Muscle of leg (tissue), 11 donors: ENCODE results near the gene CPNE4. TPM values are rescaled to one million over a fixed set of nuclear protein-coding genes. Genes with fewer than 3 reads are reported as not detected.

Experiments used
- DNase-seq: peaks from one replicate; pipeline ENCODE4 v3.0.0; 2013
- H3K27ac ChIP-seq: one replicate; pipeline ENCODE4 v1.5.1; 2013; ENCODE audit warnings: mild to moderate bottlenecking, low read length, control low read depth
- H3K27me3 ChIP-seq: one replicate; pipeline ENCODE4 v1.6.1; 2013; ENCODE audit warnings: low read length; ENCODE audit not compliant: control insufficient read depth, insufficient read depth
- H3K36me3 ChIP-seq: one replicate; pipeline ENCODE4 v1.6.1; 2013; ENCODE audit warnings: low read length; ENCODE audit not compliant: control insufficient read depth, insufficient read depth
- H3K4me1 ChIP-seq: one replicate; pipeline ENCODE4 v1.6.1; 2013; ENCODE audit warnings: low read length; ENCODE audit not compliant: control insufficient read depth, insufficient read depth
- H3K4me3 ChIP-seq: one replicate; pipeline ENCODE4 v1.5.1; 2013; ENCODE audit warnings: low read length, control low read depth
- H3K9me3 ChIP-seq: replicated peaks from 2 replicates; pipeline ENCODE4 v1.6.1; 2013; ENCODE audit warnings: low read depth, low read length; ENCODE audit not compliant: control insufficient read depth
- whole genome bisulfite sequencing: methylation state at CpG from one replicate; pipeline ENCODE4 v1.1.5; 2013; ENCODE audit warnings: missing lambda C conversion rate; ENCODE audit not compliant: insufficient coverage; 5-methylcytosine and 5-hydroxymethylcytosine counted together
- polyA plus RNA-seq, 8 donors: library from polyadenylated mRNA; unstranded; fragments of 120-200 nt; gene quantifications; one replicate each; pipeline versions ENCODE4 v1.2.1 to v1.2.3, GENCODE V29; 2013; ENCODE audit warnings: inconsistent platforms in 1 of 8, low replicate concordance in 1 of 8; ENCODE audit not compliant: insufficient read length in 8 of 8, insufficient read depth in 1 of 8
- total RNA-seq: library from RNA; stranded (reverse); fragments of 120-200 nt; gene quantifications from one replicate; pipeline ENCODE4 v1.2.4, GENCODE V29; 2013

The CPNE4 gene
- total and polyA plus RNA-seq, 9 donors = 0.07 to 0.31 (median 0.09) TPM; not detected in 2

DNA sequence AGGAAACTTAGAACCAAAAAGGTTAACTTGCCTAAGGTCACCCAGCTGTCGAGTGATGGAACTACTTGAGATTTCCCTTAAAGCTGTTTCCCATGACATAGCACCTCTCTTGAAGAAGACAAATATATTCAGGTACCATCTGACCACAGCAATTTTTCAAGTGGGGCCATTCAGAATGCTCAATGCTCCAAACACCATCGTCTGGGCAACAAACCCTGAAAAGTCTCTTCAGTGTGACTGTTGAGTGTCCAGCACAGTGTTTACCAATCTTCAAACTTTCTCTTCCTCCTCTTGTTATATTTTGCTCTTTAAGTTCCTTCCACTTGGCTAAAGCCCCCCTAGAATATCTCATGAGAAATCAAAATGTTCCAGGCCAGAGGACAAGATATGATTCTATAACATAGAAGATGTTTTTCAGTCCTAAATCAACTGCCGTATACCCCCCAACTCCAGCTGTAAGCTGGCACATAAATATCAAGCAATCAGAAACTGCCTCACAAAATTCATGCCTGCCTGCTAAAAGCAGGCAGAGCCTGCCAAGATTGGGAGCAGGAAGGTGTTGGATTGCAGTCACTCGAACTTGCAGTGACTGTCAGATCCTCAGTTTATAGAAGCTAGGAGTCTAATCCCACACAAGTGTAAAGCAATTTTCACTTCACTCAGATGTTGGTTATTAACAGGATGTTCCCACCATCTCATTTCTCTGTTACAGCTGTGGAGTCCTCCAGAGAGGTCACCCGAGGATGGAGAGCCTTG is 301.6 kb downstream of the CPNE4 start:
- WGBS = 46% methylated on average over 3 of the region's 5 CpGs
- Histone ChIP-seq H3K4me3 (no peak overlapping the region), H3K27ac (no peak overlapping the region), H3K9me3 (no peaks in the 10 kb centered on the region), H3K36me3 (no peaks in the 10 kb centered on the region), H3K27me3 (no peaks in the 10 kb centered on the region), H3K4me1 (no peaks in the 10 kb centered on the region)
- DNase-seq = no peak

- no peak overlapping the region for H3K27ac ChIP-seq
- no peaks in the 10 kb centered on the region for H3K9me3 ChIP-seq
- H3K36me3 ChIP-seq = no peaks in the 10 kb centered on the region
- H3K4me3 ChIP-seq = no peak overlapping the region
- H3K27me3 ChIP-seq = no peaks in the 10 kb centered on the region
- no CpG with 5 or more reads among the region's 2 CpGs for WGBS
- H3K4me1 ChIP-seq = no peaks in the 10 kb centered on the region
- no peak for DNase-seq
Observed at GRCh38 chr3:131731709-131732108, 303.1 kb downstream of the CPNE4 start.

- H3K36me3 ChIP-seq = no peaks in the 10 kb centered on the region
- no peak overlapping the region for H3K27ac ChIP-seq
- no peaks in the 10 kb centered on the region for H3K27me3 ChIP-seq
- no peaks in the 10 kb centered on the region for H3K9me3 ChIP-seq
- H3K4me3 ChIP-seq = no peak overlapping the region
- WGBS = 63% methylated on average over 1 of the region's 1 CpG
- no peak for DNase-seq
- H3K4me1 ChIP-seq = no peaks in the 10 kb centered on the region
Observed at GRCh38 chr3:131730581-131730980, 304.2 kb downstream of the CPNE4 start.

GRCh38 chr3:131729643-131730017 is 305.2 kb downstream of the CPNE4 start:
- H3K4me3 ChIP-seq = no peak overlapping the region
- H3K27ac ChIP-seq = no peak overlapping the region
- WGBS = no CpG with 5 or more reads among the region's 1 CpG
- no peaks in the 10 kb centered on the region for H3K27me3 ChIP-seq
- no peaks in the 10 kb centered on the region for H3K9me3 ChIP-seq
- no peaks in the 10 kb centered on the region for H3K36me3 ChIP-seq
- no peaks in the 10 kb centered on the region for H3K4me1 ChIP-seq
- DNase-seq = no peak

DNA sequence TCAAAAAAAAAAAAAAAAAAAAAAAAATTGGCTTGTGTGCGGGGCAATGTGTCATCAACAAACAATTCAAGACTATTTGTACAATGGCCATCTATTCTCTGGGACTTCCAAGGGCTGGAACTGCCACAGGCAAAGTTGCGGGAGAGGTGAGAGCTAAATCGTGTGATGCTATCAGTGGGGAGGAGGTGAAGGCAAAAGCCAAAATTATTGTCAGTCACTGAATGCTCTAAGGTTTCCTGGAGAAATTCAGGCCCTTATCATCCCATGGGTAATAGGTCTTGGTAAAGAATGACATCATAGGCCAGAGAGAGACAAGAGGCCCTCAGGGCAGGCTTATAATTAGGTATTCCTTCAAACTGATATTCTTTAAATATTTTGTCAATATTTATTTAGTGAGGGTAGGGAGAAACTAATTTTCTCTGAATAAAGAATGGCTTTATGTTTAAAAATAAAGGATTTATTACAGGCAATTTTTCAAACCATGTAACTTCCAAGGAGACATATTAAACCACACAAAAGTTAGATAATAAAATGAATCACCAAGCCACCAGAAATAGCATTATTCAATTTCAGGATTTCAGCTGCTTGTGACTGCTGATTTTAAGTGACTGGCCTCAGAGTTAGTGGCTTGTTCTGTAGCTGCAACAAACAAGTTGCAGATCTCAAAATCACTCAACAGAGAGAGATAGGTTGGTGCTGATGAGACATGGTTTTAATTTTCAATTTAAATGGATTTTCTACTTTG is 305.7 kb downstream of the CPNE4 start:
- DNase-seq = no peak
- 96% methylated on average over 2 of the region's 3 CpGs for WGBS

DNA sequence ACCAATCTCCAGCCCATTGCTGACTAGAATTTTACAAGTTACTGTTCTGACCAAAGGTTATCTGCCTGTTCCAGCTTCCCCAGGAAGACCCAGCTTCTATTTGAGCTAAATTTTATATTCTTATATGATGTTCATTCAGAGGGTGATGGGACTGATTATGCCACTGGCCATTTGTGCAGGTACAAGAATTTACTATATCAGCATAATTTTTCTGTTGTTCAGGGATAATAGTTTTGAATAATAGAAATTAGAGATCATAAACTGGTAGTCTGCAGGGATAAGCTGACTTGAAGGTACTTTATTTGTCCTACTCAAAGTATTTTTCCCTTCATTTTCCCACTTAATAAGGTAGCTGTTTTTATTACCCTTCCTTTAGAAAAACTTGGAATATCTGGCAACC is 309.4 kb downstream of the CPNE4 start:
- Histone ChIP-seq H3K9me3 (no peaks in the 10 kb centered on the region), H3K27me3 (no peaks in the 10 kb centered on the region), H3K36me3 (no peaks in the 10 kb centered on the region), H3K4me3 (no peak overlapping the region), H3K27ac (no peak overlapping the region), H3K4me1 (no peaks in the 10 kb centered on the region)
- no peak for DNase-seq

More for the DNA sequence above, 305.7 kb downstream of the CPNE4 start:
- H3K36me3 ChIP-seq = no peaks in the 10 kb centered on the region
- no peaks in the 10 kb centered on the region for H3K4me1 ChIP-seq
- H3K27ac ChIP-seq = no peak overlapping the region
- no peaks in the 10 kb centered on the region for H3K9me3 ChIP-seq
- no peaks in the 10 kb centered on the region for H3K27me3 ChIP-seq
- no peak overlapping the region for H3K4me3 ChIP-seq

DNA sequence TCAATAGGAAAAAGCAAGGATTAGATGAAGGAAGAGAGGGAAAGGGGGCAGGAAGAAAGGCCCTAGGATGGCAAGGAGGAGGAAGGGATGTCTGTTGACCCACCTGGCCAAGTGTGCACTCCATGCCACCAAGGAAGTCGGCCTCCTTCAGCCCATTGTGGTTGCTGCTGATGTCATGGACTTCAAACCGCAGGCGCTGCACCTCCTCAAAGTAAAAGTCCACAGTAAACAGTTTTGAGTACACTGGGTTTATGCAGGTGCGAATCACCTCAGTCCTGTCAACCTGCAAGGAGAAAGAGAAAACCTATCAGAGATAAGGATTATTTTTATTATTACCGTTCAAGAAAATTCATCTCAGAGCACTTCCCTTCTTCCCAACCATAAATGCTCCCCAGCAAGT is 311.5 kb downstream of the CPNE4 start:
- H3K36me3 ChIP-seq = no peaks in the 10 kb centered on the region
- DNase-seq = no peak
- no peaks in the 10 kb centered on the region for H3K27me3 ChIP-seq
- no peaks in the 10 kb centered on the region for H3K4me1 ChIP-seq
- WGBS = 43% methylated on average over 1 of the region's 5 CpGs
- no peaks in the 10 kb centered on the region for H3K9me3 ChIP-seq
- no peak overlapping the region for H3K4me3 ChIP-seq
- no peak overlapping the region for H3K27ac ChIP-seq

GRCh38 chr3:131717493-131717892 is 317.3 kb downstream of the CPNE4 start:
- WGBS = 55% methylated on average over 7 of the region's 7 CpGs
- no peaks in the 10 kb centered on the region for H3K27me3 ChIP-seq
- no peak overlapping the region for H3K27ac ChIP-seq
- DNase-seq = no peak
- H3K4me3 ChIP-seq = no peak overlapping the region
- H3K36me3 ChIP-seq = no peaks in the 10 kb centered on the region
- H3K9me3 ChIP-seq = no peaks in the 10 kb centered on the region
- no peaks in the 10 kb centered on the region for H3K4me1 ChIP-seq

DNA sequence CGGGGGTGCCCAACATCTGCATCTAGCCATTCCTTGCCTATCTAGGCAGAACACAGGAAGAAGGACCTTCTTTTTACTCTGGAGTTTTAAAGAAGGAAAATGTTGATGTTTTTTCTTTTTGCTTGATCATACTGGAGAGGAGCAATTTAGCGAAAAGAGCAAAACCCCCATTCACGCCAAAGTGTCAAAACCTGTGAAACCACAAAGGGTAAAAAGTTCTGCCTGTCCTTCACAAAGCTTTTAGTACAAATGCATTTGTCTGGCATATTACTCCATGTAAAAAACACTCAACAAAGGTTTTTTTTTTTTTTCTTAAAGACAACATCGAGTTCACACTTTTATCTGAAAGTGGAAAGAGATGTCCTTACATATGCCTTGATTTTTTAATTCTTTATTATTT is 317.9 kb downstream of the CPNE4 start:
- Histone ChIP-seq H3K4me1 (no peaks in the 10 kb centered on the region), H3K36me3 (no peaks in the 10 kb centered on the region), H3K27ac (no peak overlapping the region), H3K9me3 (no peaks in the 10 kb centered on the region), H3K27me3 (no peaks in the 10 kb centered on the region), H3K4me3 (no peak overlapping the region)
- DNase-seq = no peak
- WGBS = no CpG with 5 or more reads among the region's 4 CpGs

DNA sequence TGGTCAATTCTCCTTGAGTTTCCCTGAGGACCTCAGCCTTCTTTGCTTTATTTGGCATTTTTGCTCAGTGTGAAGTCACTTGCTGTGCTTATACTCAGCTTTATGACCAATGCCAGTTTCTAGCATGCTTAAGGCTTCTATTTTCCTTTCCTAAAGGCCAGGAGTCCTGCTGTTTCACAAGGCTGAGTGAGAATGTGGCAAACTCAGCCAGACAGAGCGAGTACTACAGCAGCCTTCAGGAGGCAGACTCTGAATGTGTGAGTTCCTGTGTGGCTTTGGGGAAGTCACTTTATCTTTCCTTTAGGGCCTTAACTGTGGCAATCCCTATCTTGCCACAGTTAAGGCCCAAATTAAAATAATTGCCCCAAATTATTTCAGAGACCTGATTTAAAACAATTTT is 318.8 kb downstream of the CPNE4 start:
- Histone ChIP-seq H3K27me3 (no peaks in the 10 kb centered on the region), H3K4me1 (no peaks in the 10 kb centered on the region), H3K4me3 (no peak overlapping the region), H3K27ac (no peak overlapping the region), H3K36me3 (no peaks in the 10 kb centered on the region), H3K9me3 (no peaks in the 10 kb centered on the region)
- DNase-seq = no peak
- no CpG with 5 or more reads among the region's 1 CpG for WGBS
